Bronchial epithelial cell (primary cell): ENCODE results near the gene EDRF1. TPM values are rescaled to one million over a fixed set of nuclear protein-coding genes. Genes with fewer than 3 reads are reported as not detected.

Experiments
- DNase-seq: peaks from one replicate; pipeline ENCODE4 v3.0.0-alpha.2; 2010; ENCODE audit warnings: low read depth
- FAIRE-seq: peaks from 2 replicates; lab custom pipeline; 2011; peaks lifted over from hg19 to GRCh38; lab: Jason Lieb, UNC
- H3K27me3 ChIP-seq: 2 replicates; pipeline ENCODE4 v1.5.1; 2011; ENCODE audit warnings: low read length; ENCODE audit not compliant: control insufficient read depth, insufficient read depth
- H3K36me3 ChIP-seq: 2 replicates; pipeline ENCODE4 v1.5.1; 2011; ENCODE audit warnings: low read length; ENCODE audit not compliant: control insufficient read depth, insufficient read depth
- H3K4me3 ChIP-seq: 2 replicates; pipeline ENCODE4 v1.5.1; 2011; ENCODE audit warnings: mild to moderate bottlenecking, low read depth, low read length, control low read depth
- total RNA-seq: library from RNA; depleted of rRNA; stranded (reverse); fragments of >200 nt; gene quantifications from 2 replicates; pipeline ENCODE4 v1.2.1, GENCODE V29; 2014
- TF ChIP-seq, protein P1 (sequence below): IDR thresholded peaks from 2 replicates; pipeline ENCODE4 v1.5.1; 2011; ENCODE audit warnings: mild to moderate bottlenecking, moderate library complexity, low read length, control low read depth, inconsistent platforms; ENCODE audit not compliant: insufficient read depth, severe bottlenecking

EDRF1 gene
- total RNA-seq, 1 donor from 2014 or later, result 15.5 TPM

DNA sequence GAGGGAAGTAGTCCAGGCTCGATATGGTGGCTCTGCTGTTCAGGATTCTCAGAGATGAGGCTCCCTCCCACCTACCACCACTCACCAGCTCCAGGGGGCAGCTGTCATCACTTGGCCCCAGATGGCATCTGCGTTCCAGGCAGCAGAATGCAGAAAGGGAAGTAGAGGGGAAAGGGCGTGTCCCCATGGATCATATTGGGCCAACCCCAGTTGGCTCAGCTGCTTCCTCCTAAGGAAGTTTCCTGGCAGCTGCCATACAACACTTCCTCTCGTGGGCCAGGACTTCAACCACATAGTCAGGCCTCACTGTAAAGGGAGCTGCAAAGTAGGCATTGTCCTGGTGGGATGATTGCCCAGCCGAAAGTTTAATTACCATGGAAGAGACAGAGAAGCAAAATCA, 34.9 kb upstream of the EDRF1 start:
- no peaks in the 10 kb centered on the region for H3K36me3 ChIP-seq
- no peak overlapping the region for H3K4me3 ChIP-seq
- FAIRE-seq, result no peak
- TF ChIP-seq, protein P1, sequence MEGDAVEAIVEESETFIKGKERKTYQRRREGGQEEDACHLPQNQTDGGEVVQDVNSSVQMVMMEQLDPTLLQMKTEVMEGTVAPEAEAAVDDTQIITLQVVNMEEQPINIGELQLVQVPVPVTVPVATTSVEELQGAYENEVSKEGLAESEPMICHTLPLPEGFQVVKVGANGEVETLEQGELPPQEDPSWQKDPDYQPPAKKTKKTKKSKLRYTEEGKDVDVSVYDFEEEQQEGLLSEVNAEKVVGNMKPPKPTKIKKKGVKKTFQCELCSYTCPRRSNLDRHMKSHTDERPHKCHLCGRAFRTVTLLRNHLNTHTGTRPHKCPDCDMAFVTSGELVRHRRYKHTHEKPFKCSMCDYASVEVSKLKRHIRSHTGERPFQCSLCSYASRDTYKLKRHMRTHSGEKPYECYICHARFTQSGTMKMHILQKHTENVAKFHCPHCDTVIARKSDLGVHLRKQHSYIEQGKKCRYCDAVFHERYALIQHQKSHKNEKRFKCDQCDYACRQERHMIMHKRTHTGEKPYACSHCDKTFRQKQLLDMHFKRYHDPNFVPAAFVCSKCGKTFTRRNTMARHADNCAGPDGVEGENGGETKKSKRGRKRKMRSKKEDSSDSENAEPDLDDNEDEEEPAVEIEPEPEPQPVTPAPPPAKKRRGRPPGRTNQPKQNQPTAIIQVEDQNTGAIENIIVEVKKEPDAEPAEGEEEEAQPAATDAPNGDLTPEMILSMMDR, result no peak
- DNase-seq, result no peak
- peaks cover 1% of the 10 kb centered on the region for H3K27me3 ChIP-seq

DNA sequence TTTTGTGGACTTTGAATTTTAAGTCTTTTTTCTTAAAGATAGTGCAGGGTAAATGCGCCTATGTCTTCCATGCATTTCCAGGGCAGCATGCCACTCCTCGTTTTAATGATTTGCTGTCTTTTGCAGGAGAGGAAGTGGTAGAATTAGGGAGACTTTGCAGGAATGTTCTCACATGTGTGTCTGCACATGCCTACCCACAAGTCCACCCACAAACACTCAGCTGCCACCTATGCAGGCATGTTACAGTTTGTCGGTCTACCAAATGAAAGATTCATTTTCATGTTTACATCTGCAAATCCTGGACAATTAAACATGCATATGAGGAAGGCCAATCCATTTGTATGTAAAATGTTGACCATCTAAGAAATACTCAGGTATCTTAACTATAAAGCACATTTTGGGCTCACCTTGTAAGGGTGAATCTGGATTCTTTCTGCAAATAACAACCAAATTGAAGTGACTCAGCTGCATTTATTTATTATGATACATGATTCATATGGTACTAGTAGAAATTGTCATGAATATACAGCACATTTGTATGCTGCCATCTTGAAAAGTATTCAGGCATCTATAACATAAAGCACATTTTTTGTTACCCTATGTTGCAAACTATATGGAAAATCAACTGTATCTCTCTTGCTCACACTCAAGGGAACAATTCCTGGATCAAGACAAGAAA, 31.9 kb upstream of the EDRF1 start:
- TF ChIP-seq, protein P1, result no peak
- peak; percentile 7 for FAIRE-seq
- no peaks in the 10 kb centered on the region for H3K36me3 ChIP-seq

DNA sequence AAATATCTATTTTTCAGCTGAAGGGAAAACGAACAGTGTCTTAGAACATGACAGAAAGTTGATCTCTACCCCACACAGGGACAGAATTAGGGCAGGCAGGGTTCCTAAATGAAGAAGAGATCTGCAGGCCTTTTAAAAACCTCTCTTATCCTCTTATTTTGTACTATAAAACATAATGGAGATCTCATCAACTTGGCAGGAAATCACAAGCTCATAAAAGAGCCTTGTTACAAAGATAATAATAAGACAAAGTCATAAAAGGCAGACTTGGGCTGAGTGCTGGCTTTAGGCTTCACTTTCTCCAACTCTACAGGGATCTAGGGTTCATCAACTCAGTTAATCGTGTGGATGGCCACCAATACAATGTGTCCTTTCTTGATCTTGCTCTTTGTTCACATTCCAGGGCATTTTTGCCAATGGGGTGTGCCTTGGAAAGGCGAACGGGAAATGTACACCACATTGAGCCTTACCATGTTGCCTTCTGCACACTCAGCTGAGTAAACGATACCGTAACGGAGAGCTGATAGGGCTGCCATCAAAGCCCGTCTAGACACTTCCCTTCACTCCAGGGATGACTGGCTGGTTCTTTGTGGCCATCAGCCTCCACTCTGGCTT, 29.4 kb upstream of the EDRF1 start:
- DNase-seq (no peak), FAIRE-seq (peak; percentile 62)
- Histone ChIP-seq H3K36me3 (no peaks in the 10 kb centered on the region), H3K4me3 (no peak overlapping the region), H3K27me3 (no peaks in the 10 kb centered on the region)
- TF ChIP-seq, protein P1, result no peak

More for the DNA sequence above, 31.9 kb upstream of the EDRF1 start:
- Histone ChIP-seq H3K27me3 (peaks cover 1% of the 10 kb centered on the region), H3K4me3 (no peak overlapping the region)
- DNase-seq, result peak; percentile 88

DNA sequence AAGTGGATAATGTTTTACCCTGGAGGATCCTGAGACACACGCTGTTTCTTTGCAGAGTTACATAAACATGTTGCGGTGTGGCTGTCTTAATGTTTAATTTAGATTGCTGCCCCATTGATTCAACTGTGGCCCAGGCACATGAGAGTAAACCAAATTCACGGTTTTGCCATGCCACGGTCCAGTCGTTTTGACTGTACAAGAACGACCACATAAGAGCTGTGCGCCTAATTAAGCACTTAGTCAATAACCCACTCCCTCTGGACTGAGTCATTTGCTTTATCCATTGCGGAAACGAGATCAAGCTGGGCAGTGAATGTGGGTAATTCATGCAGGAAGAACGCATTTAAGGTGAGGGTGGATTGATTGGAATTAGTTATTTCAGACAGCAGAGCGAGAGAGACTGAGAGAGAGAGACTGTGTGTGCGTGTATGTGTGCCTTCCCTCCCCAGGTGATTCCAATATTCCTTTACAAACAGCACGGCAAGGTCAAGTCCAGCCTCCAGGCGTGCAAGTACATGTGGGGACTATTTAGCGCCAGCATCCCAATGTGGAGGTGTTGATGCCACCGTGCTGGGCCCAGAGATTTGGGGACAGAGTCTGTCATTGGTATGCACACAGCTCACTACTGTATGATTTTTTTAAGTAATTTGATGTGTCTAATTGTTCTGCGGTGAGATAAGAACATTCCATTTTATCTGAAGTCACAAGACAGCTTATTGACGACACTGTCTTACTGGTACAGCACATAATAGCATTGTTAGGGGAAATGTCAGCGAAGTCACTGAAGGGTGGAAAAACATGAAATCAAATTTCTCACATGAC, 28.1 kb upstream of the EDRF1 start:
- Histone ChIP-seq H3K36me3 (no peaks in the 10 kb centered on the region), H3K27me3 (no peaks in the 10 kb centered on the region), H3K4me3 (no peak overlapping the region)
- TF ChIP-seq, protein P1, result no peak
- DNase-seq (peak; percentile 85), FAIRE-seq (no peak)

DNA sequence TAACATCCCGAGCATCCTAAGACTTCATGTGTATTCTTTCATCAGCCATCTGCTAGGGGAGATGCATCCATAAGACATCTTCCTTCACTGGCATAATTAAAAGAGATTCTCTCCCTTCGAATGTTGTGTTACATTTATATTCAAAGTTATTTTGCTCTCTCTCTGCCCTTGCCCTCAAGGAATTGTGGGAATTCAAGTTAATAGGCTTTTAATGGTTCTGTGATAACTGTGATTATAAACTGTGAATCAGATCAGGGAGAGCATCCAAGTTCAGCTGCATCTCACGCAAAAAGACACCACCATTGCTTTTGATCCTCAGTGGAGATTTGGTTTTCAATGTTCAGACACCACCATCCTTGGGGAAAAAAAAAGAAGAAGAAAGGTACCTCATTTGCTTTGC, 27.3 kb upstream of the EDRF1 start:
- H3K4me3 ChIP-seq, result no peak overlapping the region
- TF ChIP-seq, protein P1, result no peak
- no peaks in the 10 kb centered on the region for H3K36me3 ChIP-seq
- no peaks in the 10 kb centered on the region for H3K27me3 ChIP-seq
- DNase-seq (no peak), FAIRE-seq (no peak)
